Activated CD4-positive, alpha-beta T cell treated with anti-CD3 and anti-CD28 coated beads for 1 hour (primary cell): Measurements from ENCODE around the gene EMX1.

ENCODE experiments used
- DNase-seq: peaks from one replicate; pipeline ENCODE4 v3.0.0-alpha.2; 2020

The EMX1 gene

GRCh38 chr2:72983500-72984161 is 66.3 kb downstream of the EMX1 start:
- DNase-seq: no peak

GRCh38 chr2:72984172-72984671 is 66.9 kb downstream of the EMX1 start:
- no peak for DNase-seq
